GM19023 (cell line): ENCODE results near the gene IFT57.

ENCODE experiments used
- ATAC-seq: cut with Tn5 transposase; IDR thresholded peaks from one replicate; pipeline ENCODE4 v1.9.1; 2021; ENCODE audit warnings: mild to moderate bottlenecking, moderate library complexity; ENCODE audit not compliant: unreplicated experiment

Gene IFT57

DNA sequence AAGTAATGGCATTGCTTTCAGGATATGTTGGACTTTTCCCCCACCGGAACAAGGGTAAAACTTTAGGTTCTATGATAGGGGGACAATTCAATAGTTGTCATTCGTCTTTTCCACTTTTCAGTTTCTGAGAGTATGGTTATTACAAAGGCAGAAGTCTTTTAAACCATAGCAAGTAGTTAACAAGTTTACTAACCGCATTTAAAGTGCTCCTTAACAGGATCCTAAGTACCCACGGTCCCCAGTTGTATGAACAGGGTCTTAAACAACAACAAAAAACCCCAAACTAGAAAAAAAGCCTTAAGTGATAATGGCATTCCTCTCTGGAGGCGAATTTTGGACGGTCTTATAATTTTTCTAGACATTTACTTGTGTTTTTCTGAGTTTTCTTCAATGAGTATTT lies 831 bp downstream of the IFT57 start:
- ATAC-seq: no peak

GRCh38 chr3:108219336-108219735 lies 2.9 kb downstream of the IFT57 start:
- no peak for ATAC-seq

GRCh38 chr3:108218811-108219210 lies 3.4 kb downstream of the IFT57 start:
- ATAC-seq: no peak

DNA sequence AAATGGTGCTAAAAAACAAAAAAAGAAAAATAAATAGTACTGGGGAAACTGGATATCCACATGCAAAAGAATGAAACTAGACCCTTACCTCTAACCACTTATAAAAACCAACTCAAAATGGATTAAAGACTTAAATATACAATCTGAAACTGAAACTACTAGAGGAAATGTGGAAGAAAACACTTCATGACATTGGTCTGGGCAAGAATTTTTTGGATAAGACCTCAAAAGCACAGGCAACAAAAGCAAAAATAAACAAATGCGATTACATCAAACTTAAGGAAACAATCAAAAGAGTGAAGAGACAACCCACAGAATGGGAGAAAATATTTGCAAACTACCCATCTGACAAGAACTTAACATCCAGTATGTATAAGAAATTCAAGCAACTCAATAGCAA lies 6.4 kb downstream of the IFT57 start:
- no peak for ATAC-seq

DNA sequence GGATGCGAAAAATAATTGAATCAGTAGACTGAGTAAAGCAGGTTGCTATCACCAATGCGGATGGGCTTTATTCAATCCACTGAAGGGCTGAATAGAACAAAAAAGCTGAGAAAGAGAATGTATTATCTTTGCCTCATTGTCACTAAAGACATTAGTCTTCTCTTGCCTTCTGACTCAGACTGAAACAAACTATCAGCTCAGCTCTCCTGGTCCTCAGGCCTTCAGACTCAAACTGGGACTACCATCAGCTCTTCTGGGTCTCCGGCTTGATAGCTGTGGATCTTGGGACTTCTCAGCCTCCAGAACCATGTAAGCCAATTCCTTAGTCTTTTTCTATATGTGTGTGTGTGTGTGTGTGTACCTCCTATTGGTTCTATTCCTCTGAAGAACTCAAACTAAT lies 12.6 kb downstream of the IFT57 start:
- no peak for ATAC-seq

DNA sequence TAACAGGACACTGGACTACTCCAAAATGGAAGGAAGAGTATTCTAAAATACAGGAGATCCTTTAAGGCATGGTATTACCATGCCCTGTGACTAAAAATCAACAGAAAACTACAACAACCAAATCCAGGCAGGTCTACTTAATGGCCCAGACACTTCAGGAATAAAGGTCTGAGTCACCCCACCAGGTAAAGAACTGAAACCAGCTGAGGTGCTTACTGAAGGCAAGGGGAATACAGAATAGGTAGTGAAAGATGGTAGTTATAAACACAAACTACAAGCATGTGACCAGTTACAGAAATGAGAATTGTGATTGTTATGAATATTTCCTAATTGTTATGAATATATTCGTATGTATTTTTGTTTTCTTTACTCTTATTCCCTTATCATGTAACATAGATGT lies 13.4 kb downstream of the IFT57 start:
- ATAC-seq: peak; percentile 90

GRCh38 chr3:108202834-108203233 lies 19.4 kb downstream of the IFT57 start:
- ATAC-seq: no peak

DNA sequence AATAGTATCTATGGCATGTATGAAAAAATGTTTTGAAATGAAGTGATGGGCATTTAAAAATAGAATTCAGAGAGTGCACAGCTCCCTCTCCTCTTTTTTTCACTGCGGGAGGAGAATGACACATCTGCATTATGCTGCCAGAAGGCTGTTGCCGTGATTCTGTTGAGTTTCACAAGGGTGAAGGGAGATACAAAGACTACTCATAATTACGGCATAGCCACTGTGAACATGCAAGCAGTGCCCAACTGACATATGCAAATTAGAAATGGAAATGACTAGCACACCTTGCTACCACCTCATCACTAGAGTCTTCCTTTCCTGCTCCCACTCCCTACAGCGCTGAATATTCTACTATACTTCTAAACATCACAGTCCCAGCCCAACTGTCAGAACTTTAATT lies 20.1 kb downstream of the IFT57 start:
- no peak for ATAC-seq

DNA sequence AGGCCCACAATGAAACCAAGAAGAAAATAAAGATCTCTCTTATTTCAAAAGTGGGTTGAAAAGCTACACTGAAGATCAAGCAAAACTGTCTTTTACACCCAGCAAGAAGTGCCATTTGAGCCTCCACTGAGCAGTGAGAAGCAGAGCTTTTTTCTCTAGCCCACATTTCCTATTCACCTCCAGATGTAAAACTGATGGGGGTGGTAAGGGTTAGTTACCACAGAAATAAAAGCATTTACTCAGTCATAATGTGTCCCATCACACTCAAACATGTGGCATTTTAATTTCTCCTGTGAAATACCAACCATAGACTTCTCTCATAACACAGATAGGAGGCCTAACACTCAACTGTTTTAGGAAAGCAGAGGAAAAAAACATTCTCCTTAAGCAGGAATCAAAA lies 21.0 kb downstream of the IFT57 start:
- ATAC-seq: no peak

- ATAC-seq: no peak
Observed at GRCh38 chr3:108200578-108200977, 21.6 kb downstream of the IFT57 start.

- no peak for ATAC-seq
Observed at GRCh38 chr3:108200024-108200423, 22.2 kb downstream of the IFT57 start.

DNA sequence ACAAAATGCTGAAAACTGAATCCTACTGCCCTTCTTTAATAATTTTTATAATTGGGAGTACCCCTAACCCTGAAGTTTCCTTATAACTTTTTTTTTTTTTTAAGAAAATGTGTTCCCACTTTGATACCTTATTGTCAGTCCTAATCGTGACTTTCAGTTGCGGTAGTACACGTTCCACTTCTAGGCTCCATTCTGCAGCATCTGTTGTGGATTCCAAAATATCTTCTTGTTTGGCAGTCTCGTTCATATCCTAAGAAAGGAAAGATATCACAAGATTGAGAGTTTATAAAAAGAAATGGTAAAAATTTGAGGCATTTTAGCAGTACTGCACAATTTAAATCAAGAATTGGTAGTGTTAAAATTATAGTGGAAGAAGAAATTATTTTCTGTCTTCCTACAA lies 30.8 kb downstream of the IFT57 start:
- ATAC-seq: no peak

DNA sequence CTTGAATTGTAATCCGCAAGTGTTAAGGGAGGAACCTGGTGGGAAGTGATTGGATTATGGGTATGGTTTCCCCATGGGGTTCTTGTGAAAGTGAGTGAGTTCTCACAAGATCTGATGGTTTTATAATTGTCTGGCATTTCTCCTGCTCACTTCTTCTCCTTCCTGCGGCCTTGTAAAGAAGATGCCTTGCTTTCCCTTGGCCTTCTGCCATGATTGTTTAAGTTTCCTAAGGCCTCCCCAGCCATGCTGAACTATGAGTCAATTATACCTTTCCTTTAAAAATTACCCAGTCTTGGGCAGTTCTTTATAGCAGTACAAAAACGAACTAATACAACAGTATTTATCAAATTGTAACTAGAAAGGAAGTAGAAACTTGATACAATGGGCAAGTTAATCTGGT lies 31.9 kb downstream of the IFT57 start:
- no peak for ATAC-seq

- no peak for ATAC-seq
Observed at GRCh38 chr3:108189440-108189839, 32.8 kb downstream of the IFT57 start.

DNA sequence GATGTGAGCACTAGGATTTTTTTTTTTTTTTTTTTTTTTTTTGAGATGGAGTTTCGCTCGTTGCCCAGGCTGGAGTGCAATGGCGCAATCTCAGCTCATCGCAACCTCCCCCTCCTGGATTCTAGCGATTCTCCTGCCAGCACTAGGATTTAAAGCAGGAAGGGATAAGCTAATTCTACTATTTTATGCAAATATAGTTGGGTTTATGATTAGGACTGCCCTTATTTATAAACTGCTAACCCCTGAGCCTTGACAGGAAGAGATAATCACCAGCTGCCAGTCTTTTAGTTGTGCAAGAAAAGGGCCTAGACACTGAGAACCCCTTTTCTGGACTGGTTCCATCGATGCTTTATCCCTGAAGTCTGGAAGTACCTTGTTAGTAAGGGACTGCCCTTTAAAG lies 36.7 kb downstream of the IFT57 start:
- no peak for ATAC-seq

- no peak for ATAC-seq
Observed at GRCh38 chr3:108184824-108185223, 37.4 kb downstream of the IFT57 start.

- no peak for ATAC-seq
Observed at GRCh38 chr3:108183971-108184370, 38.3 kb downstream of the IFT57 start.

DNA sequence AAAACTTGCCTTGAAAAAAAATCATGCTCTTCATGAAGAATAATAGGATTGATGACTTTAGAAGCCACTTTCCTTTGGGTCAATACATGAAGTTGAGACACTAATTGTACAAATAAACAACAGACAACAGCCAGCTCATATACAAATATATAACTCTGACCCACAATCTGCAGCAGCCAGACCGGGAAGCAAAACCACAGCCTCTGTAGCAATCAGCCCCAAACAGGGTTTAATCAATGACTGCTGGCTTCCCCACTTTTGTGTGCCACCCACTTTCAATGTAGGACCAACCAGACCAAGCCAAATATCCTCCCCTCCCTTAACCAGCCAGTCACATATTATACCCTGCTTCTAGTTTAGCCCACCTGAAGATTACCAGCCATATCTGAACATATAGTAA lies 39.0 kb downstream of the IFT57 start:
- no peak for ATAC-seq

- ATAC-seq: no peak
Observed at GRCh38 chr3:108182339-108182738, 39.9 kb downstream of the IFT57 start.

DNA sequence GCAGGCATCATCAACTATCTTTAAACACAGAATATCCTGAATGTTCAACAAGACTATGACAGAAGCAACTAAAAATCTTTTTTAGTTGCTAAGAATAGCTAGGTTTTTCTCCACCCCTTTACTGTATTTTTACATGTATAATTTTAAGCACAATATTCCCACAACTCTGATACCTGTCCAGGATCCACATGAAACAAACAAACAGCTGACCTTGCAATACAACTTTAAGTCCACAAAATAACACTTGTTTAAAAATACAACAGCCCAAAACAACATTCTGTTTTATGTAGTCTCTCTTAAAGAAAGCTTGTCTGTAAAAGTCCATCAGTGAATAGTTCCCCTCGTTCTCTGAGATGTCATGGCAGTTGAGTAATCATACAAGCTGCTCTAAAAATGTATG lies 41.1 kb downstream of the IFT57 start:
- ATAC-seq: no peak

- no peak for ATAC-seq
Observed at GRCh38 chr3:108180194-108180593, 42.0 kb downstream of the IFT57 start.

DNA sequence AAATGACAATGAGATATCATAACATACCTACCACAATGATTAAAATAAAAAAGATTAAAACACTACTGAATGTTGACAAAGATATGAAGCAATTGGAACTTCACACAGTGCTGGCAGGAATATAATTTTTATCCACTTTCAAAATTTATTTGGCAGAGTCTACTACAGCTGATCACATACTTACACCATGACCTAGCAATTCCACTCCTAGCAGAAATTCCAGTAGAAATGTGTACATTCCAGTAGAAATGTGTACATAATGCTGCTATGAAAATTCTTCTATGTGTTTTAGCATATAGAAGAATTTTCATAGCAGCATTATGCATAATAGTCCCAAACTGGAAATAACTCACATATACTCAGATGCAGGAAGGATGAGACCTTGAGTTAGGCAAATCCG lies 43.5 kb downstream of the IFT57 start:
- ATAC-seq: no peak

DNA sequence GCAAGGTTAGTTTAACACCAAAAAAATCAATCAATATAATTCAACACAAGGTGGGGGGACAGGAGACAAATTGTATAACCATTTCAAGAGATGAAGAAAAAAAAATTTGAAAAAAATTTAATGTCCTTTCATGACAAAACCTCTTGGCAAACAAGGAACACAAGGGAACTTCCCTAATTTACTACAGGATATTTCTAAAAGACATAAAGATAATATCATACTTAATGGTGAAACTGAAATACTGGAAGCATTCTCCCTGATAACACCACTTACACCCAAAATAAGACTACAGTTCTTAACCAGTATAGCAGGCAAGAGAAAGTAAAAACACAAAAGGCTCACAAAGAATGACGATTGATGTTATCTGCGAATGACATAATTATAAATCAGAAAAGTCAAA lies 44.7 kb downstream of the IFT57 start:
- no peak for ATAC-seq

GRCh38 chr3:108175352-108175751 lies 46.9 kb downstream of the IFT57 start:
- no peak for ATAC-seq
